ENCODE data around the gene TRHDE. TPM values are rescaled to one million over a fixed set of nuclear protein-coding genes. Genes with fewer than 3 reads are reported as not detected.
"Not testable (repeated sequence)": the region's sequence is repeated elsewhere in the genome, so short reads cannot be mapped to it uniquely, and the experiment has no call there.

Gene TRHDE
- total RNA-seq, 1 experiment from 2014 or later: 1.9 TPM

GRCh38 chr12:72511498-72511897 is 239.3 kb downstream of the TRHDE start:
- Histone ChIP-seq H3K36me3 (ENCODE audit: control insufficient read depth, insufficient read depth, low read length) (no peaks in the 10 kb centered on the region), H3K9me3 (ENCODE audit: control insufficient read depth, insufficient read depth, low read depth, low read length) (no peaks in the 10 kb centered on the region), H3K27me3 (ENCODE audit: control insufficient read depth, insufficient read depth, low read length) (no peaks in the 10 kb centered on the region), H3K4me3 (ENCODE audit: low read depth in 2 of 2, low read length in 2 of 2) (no peak overlapping the region), H3K27ac (ENCODE audit: low read length) (no peak overlapping the region), H3K4me1 (ENCODE audit: control insufficient read depth, insufficient read depth, low read length) (no peaks in the 10 kb centered on the region)
- ChIA-PET POLR2A (no interaction called here), CTCF (no interaction called here)
- no peak for DNase-seq (ENCODE audit: low read depth, low spot score)
- intact Hi-C loops (cut with micrococcal nuclease; ENCODE audit: unreplicated experiment): no loop called here
- ATAC-seq: no peak
- TF ChIP-seq POLR2AphosphoS5 (IDR thresholded peaks at IDR 0.05; ENCODE audit: low read depth, low read length): no peak
- no peak for TF ChIP-seq CTCF (IDR thresholded peaks at IDR 0.05)
- TF ChIP-seq SIN3A (IDR thresholded peaks at IDR 0.05; ENCODE audit: borderline replicate concordance, insufficient read depth, low read depth, low read length): no peak
- no peak for TF ChIP-seq REST (IDR thresholded peaks at IDR 0.05; ENCODE audit: insufficient read depth in 1 of 2, low read depth in 2 of 2, low read length in 1 of 2)
- no peak for TF ChIP-seq TCF7L2 (IDR thresholded peaks at IDR 0.05; ENCODE audit: low read depth, low read length)
- in situ Hi-C loops (cut with HindIII; ENCODE audit: low pct_unique_long_range_greater_than_20kb, low sequenced_read_pairs): no loop called here
- BruUV-seq (replicated peaks): no TSS peak

- no TSS peak for BruUV-seq (replicated peaks)
- no peaks in the 10 kb centered on the region for H3K9me3 ChIP-seq (ENCODE audit: control insufficient read depth, insufficient read depth, low read depth, low read length)
- H3K27me3 ChIP-seq (ENCODE audit: control insufficient read depth, insufficient read depth, low read length): no peaks in the 10 kb centered on the region
- H3K27ac ChIP-seq (ENCODE audit: low read length): no peak overlapping the region
- TF ChIP-seq SIN3A (IDR thresholded peaks at IDR 0.05; ENCODE audit: borderline replicate concordance, insufficient read depth, low read depth, low read length) (no peak), TCF7L2 (IDR thresholded peaks at IDR 0.05; ENCODE audit: low read depth, low read length) (no peak), POLR2AphosphoS5 (IDR thresholded peaks at IDR 0.05; ENCODE audit: low read depth, low read length) (no peak), REST (IDR thresholded peaks at IDR 0.05; ENCODE audit: insufficient read depth in 1 of 2, low read depth in 2 of 2, low read length in 1 of 2) (no peak), CTCF (IDR thresholded peaks at IDR 0.05) (no peak)
- no peaks in the 10 kb centered on the region for H3K36me3 ChIP-seq (ENCODE audit: control insufficient read depth, insufficient read depth, low read length)
- H3K4me3 ChIP-seq (ENCODE audit: low read depth in 2 of 2, low read length in 2 of 2): no peak overlapping the region
- DNase-seq (ENCODE audit: low read depth, low spot score) (no peak), ATAC-seq (no peak)
- H3K4me1 ChIP-seq (ENCODE audit: control insufficient read depth, insufficient read depth, low read length): no peaks in the 10 kb centered on the region
- in situ Hi-C loops (cut with HindIII; ENCODE audit: low pct_unique_long_range_greater_than_20kb, low sequenced_read_pairs) (no loop called here), intact Hi-C loops (cut with micrococcal nuclease; ENCODE audit: unreplicated experiment) (no loop called here)
- ChIA-PET POLR2A (no interaction called here), CTCF (no interaction called here)
These were observed 239.7 kb downstream of the TRHDE start for GRCh38 chr12:72511906-72512305.

GRCh38 chr12:72520044-72520678 is 248.0 kb downstream of the TRHDE start:
- CTCF ChIA-PET; ATAC-seq; intact Hi-C loops (cut with micrococcal nuclease; ENCODE audit: unreplicated experiment); POLR2A ChIA-PET; H3K27ac ChIP-seq (ENCODE audit: low read length); H3K36me3 ChIP-seq (ENCODE audit: control insufficient read depth, insufficient read depth, low read length); in situ Hi-C loops (cut with HindIII; ENCODE audit: low pct_unique_long_range_greater_than_20kb, low sequenced_read_pairs); H3K4me1 ChIP-seq (ENCODE audit: control insufficient read depth, insufficient read depth, low read length); H3K4me3 ChIP-seq (ENCODE audit: low read depth in 2 of 2, low read length in 2 of 2); DNase-seq (ENCODE audit: low read depth, low spot score); BruUV-seq (replicated peaks); H3K9me3 ChIP-seq (ENCODE audit: control insufficient read depth, insufficient read depth, low read depth, low read length); H3K27me3 ChIP-seq (ENCODE audit: control insufficient read depth, insufficient read depth, low read length): not testable (repeated sequence)

Measured in Panc1 (cell line).